Endodermal cell (in vitro differentiated cells): ENCODE results near the gene KIF26B. TPM values are rescaled to one million over a fixed set of nuclear protein-coding genes. Genes with fewer than 3 reads are reported as not detected.

Experiments
- DNase-seq: peaks from one replicate; pipeline ENCODE4 v3.0.0-alpha.2; 2017
- H3K27ac ChIP-seq: 2 replicates; pipeline ENCODE4 v1.5.1; 2013; ENCODE audit warnings: mild to moderate bottlenecking, low read depth, low read length, moderate library complexity
- H3K27me3 ChIP-seq: 2 replicates; pipeline ENCODE4 v1.6.1; 2013; ENCODE audit warnings: mild to moderate bottlenecking, low read length, moderate library complexity; ENCODE audit not compliant: insufficient read depth, control insufficient read depth, poor library complexity, severe bottlenecking
- H3K36me3 ChIP-seq: 2 replicates; pipeline ENCODE4 v1.7.0; 2013; ENCODE audit warnings: mild to moderate bottlenecking, low read length, moderate library complexity; ENCODE audit not compliant: control insufficient read depth, insufficient read depth
- H3K4me1 ChIP-seq: one replicate; pipeline ENCODE4 v1.7.0; 2013; ENCODE audit warnings: low read length; ENCODE audit not compliant: control insufficient read depth, insufficient read depth
- H3K4me3 ChIP-seq: 2 replicates; pipeline ENCODE4 v1.5.1; 2013; ENCODE audit warnings: mild to moderate bottlenecking, low read length, moderate library complexity
- H3K9ac ChIP-seq: 2 replicates; pipeline ENCODE4 v1.6.1; 2013; ENCODE audit warnings: mild to moderate bottlenecking, low read length, moderate library complexity; ENCODE audit not compliant: poor library complexity, severe bottlenecking; ENCODE audit errors: extremely low read depth
- H3K9me3 ChIP-seq: 2 replicates; pipeline ENCODE4 v1.6.1; 2013; ENCODE audit warnings: mild to moderate bottlenecking, low read length, moderate library complexity; ENCODE audit not compliant: control insufficient read depth
- H3K27ac Mint-ChIP-seq: 2 replicates; pipeline ENCODE4 v1.8.0; 2020; ENCODE audit warnings: mixed read lengths
- H3K27me3 Mint-ChIP-seq: 2 replicates; pipeline ENCODE4 v1.8.0; 2021; ENCODE audit warnings: mild to moderate bottlenecking, mixed read lengths; ENCODE audit not compliant: insufficient read depth
- H3K36me3 Mint-ChIP-seq: 2 replicates; pipeline ENCODE4 v1.8.0; 2020; ENCODE audit warnings: low read depth, mixed read lengths
- H3K4me1 Mint-ChIP-seq: 2 replicates; pipeline ENCODE4 v1.8.0; 2020; ENCODE audit warnings: mixed read lengths
- H3K4me3 Mint-ChIP-seq: 2 replicates; pipeline ENCODE4 v1.8.0; 2020; ENCODE audit warnings: mild to moderate bottlenecking, moderate library complexity, mixed read lengths
- H3K9me3 Mint-ChIP-seq: 2 replicates; pipeline ENCODE4 v1.8.0; 2020; ENCODE audit warnings: mild to moderate bottlenecking, mixed read lengths
- CTCF ChIP-seq: fragments of 200-600 bp; sonication (generic); conservative IDR thresholded peaks from 2 replicates; pipeline ENCODE4 v1.5.0; 2021; ENCODE audit warnings: antibody characterized with exemption, mild to moderate bottlenecking
- WGBS, 2 experiments: methylation state at CpG; one replicate each; pipeline versions ENCODE4 v1.1.5 to v1.1.7; 2013; ENCODE audit warnings: missing lambda C conversion rate in 2 of 2, mixed read lengths in 1 of 2; ENCODE audit not compliant: insufficient coverage in 1 of 2, insufficient read length in 1 of 2; 5-methylcytosine and 5-hydroxymethylcytosine counted together
- total RNA-seq, 2 donors: library from RNA; stranded (reverse); fragmentation: NEBNext Ultra II Directional in 1 of 2; extraction: Animal tissue kit (Norgen Biotek cat#: 25700) in 1 of 2; gene quantifications; 2 replicates in 1 of 2; 3 replicates in 1 of 2; pipeline ENCODE4 v1.2.1, GENCODE V29; 2021

The KIF26B gene
- total RNA-seq, 2 donors from 2014 or later: 12.3 to 21.0 TPM

GRCh38 chr1:245641384-245641783, 486.6 kb downstream of the KIF26B start:
- Mint-ChIP-seq H3K4me1 (no peaks in the 10 kb centered on the region), H3K36me3 (peaks cover 34% of the 10 kb centered on the region), H3K27ac (no peak overlapping the region), H3K27me3 (peaks cover 1% of the 10 kb centered on the region), H3K4me3 (no peak overlapping the region), H3K9me3 (peaks cover 30% of the 10 kb centered on the region)
- Histone ChIP-seq H3K4me1 (peaks cover 3% of the 10 kb centered on the region), H3K4me3 (no peak overlapping the region), H3K27ac (no peak overlapping the region), H3K9me3 (peaks cover 30% of the 10 kb centered on the region), H3K9ac (no peak overlapping the region), H3K27me3 (no peaks in the 10 kb centered on the region), H3K36me3 (peaks cover 6% of the 10 kb centered on the region)
- DNase-seq: no peak
- WGBS, 2 experiments: 88 to 100% methylated on average over 1 of the region's 1 CpG
- TF ChIP-seq CTCF: no peak

- H3K27me3 ChIP-seq: no peaks in the 10 kb centered on the region
- H3K27me3 Mint-ChIP-seq: peaks cover 15% of the 10 kb centered on the region
- peaks cover 12% of the 10 kb centered on the region for H3K36me3 ChIP-seq
- DNase-seq: no peak
- H3K9me3 Mint-ChIP-seq: peaks cover 30% of the 10 kb centered on the region
- H3K9ac ChIP-seq: no peak overlapping the region
- TF ChIP-seq CTCF: no peak
- peaks cover 55% of the 10 kb centered on the region for H3K36me3 Mint-ChIP-seq
- no peak overlapping the region for H3K4me3 ChIP-seq
- peaks cover 14% of the 10 kb centered on the region for H3K4me1 Mint-ChIP-seq
- H3K9me3 ChIP-seq: peaks cover 26% of the 10 kb centered on the region
- H3K4me1 ChIP-seq: peaks cover 3% of the 10 kb centered on the region
- H3K4me3 Mint-ChIP-seq: no peak overlapping the region
- 89 to 98% methylated on average over 4 of the region's 4 CpGs for WGBS, 2 experiments
- H3K27ac Mint-ChIP-seq: no peak overlapping the region
- no peak overlapping the region for H3K27ac ChIP-seq
Measured at GRCh38 chr1:245645406-245645805, 490.6 kb downstream of the KIF26B start.

GRCh38 chr1:245645894-245646293, 491.1 kb downstream of the KIF26B start:
- DNase-seq: no peak
- 85 to 92% methylated on average over 6 to 9 of the region's 9 CpGs for WGBS, 2 experiments
- Mint-ChIP-seq H3K27ac (no peak overlapping the region), H3K4me3 (no peak overlapping the region), H3K27me3 (peaks cover 18% of the 10 kb centered on the region), H3K4me1 (peaks cover 14% of the 10 kb centered on the region), H3K9me3 (peaks cover 34% of the 10 kb centered on the region), H3K36me3 (peaks cover 59% of the 10 kb centered on the region)
- no peaks in the 10 kb centered on the region for H3K27me3 ChIP-seq
- TF ChIP-seq CTCF: no peak
- no peak overlapping the region for H3K27ac ChIP-seq
- H3K9me3 ChIP-seq: peaks cover 21% of the 10 kb centered on the region
- peaks cover 3% of the 10 kb centered on the region for H3K4me1 ChIP-seq
- no peak overlapping the region for H3K9ac ChIP-seq
- H3K4me3 ChIP-seq: no peak overlapping the region
- H3K36me3 ChIP-seq: peaks cover 14% of the 10 kb centered on the region
